Dendritic cell treated with granulocyte-macrophage colony-stimulating factor and Interleukin-4, amounts not matched to agents 40 ng/mL and 50 ng/mL, for 4 days (primary cell): ENCODE results near the gene CCDC158.

Experiments used
- H3K27ac Mint-ChIP-seq: one replicate; pipeline ENCODE4 v1.8.0; 2022; ENCODE audit warnings: mild to moderate bottlenecking, mixed read lengths
- H3K27me3 Mint-ChIP-seq: one replicate; pipeline ENCODE4 v1.8.0; 2022; ENCODE audit warnings: mild to moderate bottlenecking, mixed read lengths
- H3K36me3 Mint-ChIP-seq: one replicate; pipeline ENCODE4 v1.8.0; 2022; ENCODE audit warnings: low read depth, mixed read lengths
- H3K4me1 Mint-ChIP-seq: one replicate; pipeline ENCODE4 v1.8.0; 2022; ENCODE audit warnings: low read depth, mixed read lengths
- H3K4me3 Mint-ChIP-seq: one replicate; pipeline ENCODE4 v1.8.0; 2022; ENCODE audit warnings: mild to moderate bottlenecking, moderate library complexity, mixed read lengths
- H3K9me3 Mint-ChIP-seq: one replicate; pipeline ENCODE4 v1.8.0; 2022; ENCODE audit warnings: mixed read lengths
- intact Hi-C: fragments of 100-400 bp; cut with micrococcal nuclease; formaldehyde crosslinking; loops from one replicate; pipeline ENCODE4 v1.15.0; 2022

CCDC158 gene

DNA sequence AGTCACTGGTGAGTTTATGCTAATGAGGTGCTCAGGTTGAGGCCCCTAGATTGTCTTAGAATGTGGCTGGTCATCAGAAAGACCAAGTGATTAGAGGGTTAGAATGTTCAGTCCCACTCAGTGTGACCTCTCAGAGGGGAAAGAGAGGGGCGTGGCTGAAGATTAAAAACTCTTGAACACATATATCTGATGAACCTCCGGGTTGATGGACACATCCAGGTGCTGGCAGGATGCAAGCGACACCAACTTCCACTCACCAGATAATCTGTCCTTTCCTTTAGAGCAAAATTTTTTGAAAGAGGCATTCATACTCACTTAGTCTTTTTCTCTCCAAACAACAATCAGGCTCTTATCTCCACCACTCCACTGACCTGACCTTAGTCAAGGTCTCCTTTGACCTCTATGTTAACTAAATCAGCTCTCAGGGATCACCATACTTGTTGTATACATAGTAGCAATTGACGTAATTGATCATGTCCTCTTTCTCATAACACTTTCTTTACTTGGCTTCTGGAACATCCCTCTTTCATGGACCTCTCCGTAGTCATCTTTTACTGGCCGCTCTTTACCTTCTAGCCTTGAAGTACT, 155.2 kb downstream of the CCDC158 start:
- H3K27ac Mint-ChIP-seq: no peak overlapping the region
- H3K4me3 Mint-ChIP-seq: no peak overlapping the region
- H3K36me3 Mint-ChIP-seq: no peaks in the 10 kb centered on the region
- H3K9me3 Mint-ChIP-seq: no peaks in the 10 kb centered on the region
- intact Hi-C loops: no loop called here
- H3K4me1 Mint-ChIP-seq: no peaks in the 10 kb centered on the region
- H3K27me3 Mint-ChIP-seq: peaks cover 2% of the 10 kb centered on the region
